GM23248 (cell line): ENCODE data around the gene LDLRAD4.

ENCODE experiments used
- EZH2 ChIP-seq: fragments of 200-600 bp; sonication (generic); IDR thresholded peaks from 2 replicates; pipeline ENCODE4 v1.6.1; 2018; ENCODE audit warnings: antibody characterized with exemption, mild to moderate bottlenecking; ENCODE audit not compliant: insufficient read depth, poor library complexity, severe bottlenecking
- EZH2phosphoT487 ChIP-seq: fragments of 200-600 bp; sonication (generic); IDR thresholded peaks from 2 replicates; pipeline ENCODE4 v1.6.1; 2018; ENCODE audit warnings: antibody characterized with exemption, moderate library complexity, mild to moderate bottlenecking, low read depth; ENCODE audit not compliant: insufficient read depth

DNA sequence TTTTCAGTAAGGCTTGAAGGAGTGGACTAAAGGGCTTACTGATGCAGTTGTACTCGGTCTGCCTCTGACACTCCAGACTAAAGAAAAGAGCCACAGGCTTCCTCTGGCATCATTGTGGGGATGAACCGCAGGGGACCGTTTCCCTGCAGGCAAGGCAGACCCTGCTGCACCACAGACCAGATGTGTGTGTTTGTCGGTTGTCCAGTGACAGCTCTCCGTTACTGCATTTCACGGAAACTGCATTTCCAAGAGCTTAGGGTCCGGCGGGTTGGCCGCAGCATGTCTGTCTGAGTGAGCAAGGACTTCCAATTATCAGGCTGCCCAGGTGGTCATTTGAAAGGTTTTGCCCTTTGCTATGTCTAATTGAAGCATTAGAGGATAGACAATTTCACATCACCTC, 409.7 kb downstream of the LDLRAD4 start:
- TF ChIP-seq EZH2 = no peak
- no peak for TF ChIP-seq EZH2phosphoT487
